ENCODE results near the gene IFNA2. TPM values are rescaled to one million over a fixed set of nuclear protein-coding genes. Genes with fewer than 3 reads are reported as not detected.
A peak's percentile ranks its signal among the peaks of the same experiment; 100 is the strongest.
"Not testable (repeated sequence)": the region's sequence is repeated elsewhere in the genome, so short reads cannot be mapped to it uniquely, and the experiment has no call there.

IFNA2 gene
- total and polyA plus RNA-seq, 3 experiments from 2014 or later: not detected

GRCh38 chr9:21399956-21400355, 14.8 kb upstream of the IFNA2 start:
- H3K36me3 ChIP-seq (ENCODE audit: insufficient read depth, low read length): no peaks in the 10 kb centered on the region
- H3K27ac ChIP-seq (ENCODE audit: low read depth, low read length): no peak overlapping the region
- peaks cover 11% of the 10 kb centered on the region for H3K27me3 ChIP-seq (ENCODE audit: insufficient read depth, low read length, poor library complexity, severe bottlenecking)
- peaks cover 8 to 19% (median 9%) of the 10 kb centered on the region in 3 donors for H3K4me1 Mint-ChIP-seq
- POLR2A ChIA-PET: no interaction called here
- H3K27ac Mint-ChIP-seq: no peak overlapping the region
- H3K4me3 Mint-ChIP-seq: no peak overlapping the region
- H3K36me3 Mint-ChIP-seq: peaks cover 0 to 2% (median 0%) of the 10 kb centered on the region in 3 donors
- no peaks in the 10 kb centered on the region for H3K9me3 Mint-ChIP-seq
- CTCF ChIA-PET: interaction anchor here (1.4 kb wide), 1 partner anchor 76 kb away, joined by 4 read pairs; no protein-coding TSS in a partner anchor
- peaks cover 10% of the 10 kb centered on the region for H3K4me1 ChIP-seq (ENCODE audit: insufficient read depth, low read length)
- H3K27me3 Mint-ChIP-seq: peaks cover 26 to 85% of the 10 kb centered on the region in 2 donors
- DNase-seq: no peak
- H3K9me3 ChIP-seq (ENCODE audit: low read length): no peaks in the 10 kb centered on the region
- H3K4me3 ChIP-seq (ENCODE audit: low read length): no peak overlapping the region

DNA sequence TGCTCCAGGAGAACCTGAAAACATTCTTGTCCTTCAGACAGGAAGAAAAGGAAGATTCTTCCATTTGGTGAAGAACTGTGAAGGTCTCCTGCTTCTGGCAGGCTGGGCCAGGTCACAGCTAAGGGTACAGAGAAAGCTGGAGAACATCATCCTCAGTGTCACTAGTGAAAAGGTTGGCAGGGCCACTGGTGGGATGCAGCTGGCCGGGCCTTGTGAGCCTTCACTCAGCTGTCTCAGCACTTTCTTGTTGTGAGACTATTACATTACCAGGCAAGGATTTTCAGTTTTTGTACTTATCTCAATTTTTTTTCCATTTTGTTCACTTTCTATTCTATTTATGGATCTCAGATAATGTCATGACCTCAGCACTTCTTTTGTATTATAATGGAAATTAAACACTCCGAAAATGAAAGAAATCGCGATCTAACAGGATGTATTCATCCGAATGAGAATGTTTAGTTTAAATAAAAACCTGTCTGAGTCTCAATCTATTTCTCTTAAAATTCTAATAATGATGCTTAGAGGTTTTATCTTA, 13.8 kb upstream of the IFNA2 start:
- Mint-ChIP-seq H3K4me3 (no peak overlapping the region), H3K27ac (no peak overlapping the region), H3K27me3 (peaks cover 30 to 80% of the 10 kb centered on the region in 2 donors), H3K4me1 (peaks cover 8 to 19% (median 9%) of the 10 kb centered on the region in 3 donors), H3K9me3 (no peaks in the 10 kb centered on the region), H3K36me3 (peaks cover 0 to 2% (median 0%) of the 10 kb centered on the region in 3 donors)
- Histone ChIP-seq H3K9me3 (ENCODE audit: low read length) (no peaks in the 10 kb centered on the region), H3K36me3 (ENCODE audit: insufficient read depth, low read length) (no peaks in the 10 kb centered on the region), H3K4me3 (ENCODE audit: low read length) (no peak overlapping the region), H3K4me1 (ENCODE audit: insufficient read depth, low read length) (peaks cover 10% of the 10 kb centered on the region), H3K27me3 (ENCODE audit: insufficient read depth, low read length, poor library complexity, severe bottlenecking) (peaks cover 11% of the 10 kb centered on the region), H3K27ac (ENCODE audit: low read depth, low read length) (no peak overlapping the region)
- DNase-seq: no peak
- POLR2A ChIA-PET: no interaction called here
- CTCF ChIA-PET: interaction anchor here (1.4 to 1.8 kb wide), 2 partner anchors 70 to 75 kb away, joined by 4 read pairs; no protein-coding TSS in a partner anchor

- H3K36me3 Mint-ChIP-seq: peaks cover 0 to 1% (median 0%) of the 10 kb centered on the region in 3 donors
These were observed 10.8 kb upstream of the IFNA2 start for GRCh38 chr9:21395778-21396717.

DNA sequence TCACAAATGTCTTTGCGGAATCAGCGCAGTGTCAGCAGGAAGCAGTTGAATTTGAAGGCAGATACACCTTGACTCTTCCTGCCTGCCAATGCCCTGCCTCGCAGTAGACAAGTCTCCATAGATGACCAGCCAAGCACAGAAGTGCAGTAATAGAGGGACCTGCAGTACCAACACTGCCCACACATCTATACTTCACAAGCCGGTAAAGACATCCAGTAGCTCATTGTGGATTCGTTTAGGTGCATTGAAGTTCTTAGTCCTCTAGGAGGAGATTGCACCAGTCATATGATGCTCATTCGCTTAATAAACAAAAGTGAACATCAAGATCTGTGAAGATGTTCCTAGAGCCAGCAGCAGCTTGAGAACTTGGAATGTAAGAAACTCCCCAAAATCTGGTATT, 7.1 kb upstream of the IFNA2 start:
- POLR2A ChIA-PET: interaction anchor here (0.5 kb wide), 1 partner anchor 770 kb away, joined by 3 read pairs; the partner anchor contains the start of gene MLLT3
- CTCF ChIA-PET: interaction anchor here (1.7 to 1.8 kb wide), 2 partner anchors 13 to 197 kb away, joined by 5 read pairs; no protein-coding TSS in a partner anchor
- H3K9me3 ChIP-seq (ENCODE audit: low read length): no peaks in the 10 kb centered on the region
- H3K36me3 ChIP-seq (ENCODE audit: insufficient read depth, low read length): no peaks in the 10 kb centered on the region
- H3K27me3 ChIP-seq (ENCODE audit: insufficient read depth, low read length, poor library complexity, severe bottlenecking): peaks cover 7% of the 10 kb centered on the region
- H3K4me3 Mint-ChIP-seq: no peak overlapping the region
- H3K4me1 ChIP-seq (ENCODE audit: insufficient read depth, low read length): peaks cover 4% of the 10 kb centered on the region
- H3K4me3 ChIP-seq (ENCODE audit: low read length): no peak overlapping the region
- H3K27me3 Mint-ChIP-seq: peaks cover 15 to 73% of the 10 kb centered on the region in 2 donors
- peaks cover 4 to 9% (median 7%) of the 10 kb centered on the region in 3 donors for H3K4me1 Mint-ChIP-seq
- no peak overlapping the region for H3K27ac Mint-ChIP-seq
- no peaks in the 10 kb centered on the region for H3K9me3 Mint-ChIP-seq
- no peak overlapping the region for H3K27ac ChIP-seq (ENCODE audit: low read depth, low read length)
- peaks cover 0 to 1% (median 0%) of the 10 kb centered on the region in 3 donors for H3K36me3 Mint-ChIP-seq
- DNase-seq: no peak

More at GRCh38 chr9:21395778-21396717, 10.8 kb upstream of the IFNA2 start:
- peaks cover 21 to 75% of the 10 kb centered on the region in 2 donors for H3K27me3 Mint-ChIP-seq
- Histone ChIP-seq H3K36me3 (ENCODE audit: insufficient read depth, low read length) (no peaks in the 10 kb centered on the region), H3K27me3 (ENCODE audit: insufficient read depth, low read length, poor library complexity, severe bottlenecking) (no peaks in the 10 kb centered on the region), H3K4me3 (ENCODE audit: low read length) (peak overlapping the region; percentile 44), H3K9me3 (ENCODE audit: low read length) (no peaks in the 10 kb centered on the region), H3K27ac (ENCODE audit: low read depth, low read length) (no peak overlapping the region), H3K4me1 (ENCODE audit: insufficient read depth, low read length) (peaks cover 4% of the 10 kb centered on the region)
- H3K4me1 Mint-ChIP-seq: peaks cover 4 to 9% (median 7%) of the 10 kb centered on the region in 3 donors
- POLR2A ChIA-PET: interaction anchor here (0.6 to 1.2 kb wide), 3 partner anchors 44 to 77 kb away, joined by 3 to 5 read pairs (median 3); no protein-coding TSS in a partner anchor
- CTCF ChIA-PET: interaction anchor here (0.7 to 2.9 kb wide), 33 partner anchors 9 to 393 kb away, joined by 3 to 31 read pairs (median 5); partner anchors contain the start of genes IFNA14 and KLHL9
- peak overlapping the region; percentile 11 to 76 (median 58) for H3K4me3 Mint-ChIP-seq
- H3K27ac Mint-ChIP-seq: peak overlapping the region in 1 of 8 donors; percentile 40
- DNase-seq: peak; percentile 35 to 71 (median 45)
- no peaks in the 10 kb centered on the region for H3K9me3 Mint-ChIP-seq

DNA sequence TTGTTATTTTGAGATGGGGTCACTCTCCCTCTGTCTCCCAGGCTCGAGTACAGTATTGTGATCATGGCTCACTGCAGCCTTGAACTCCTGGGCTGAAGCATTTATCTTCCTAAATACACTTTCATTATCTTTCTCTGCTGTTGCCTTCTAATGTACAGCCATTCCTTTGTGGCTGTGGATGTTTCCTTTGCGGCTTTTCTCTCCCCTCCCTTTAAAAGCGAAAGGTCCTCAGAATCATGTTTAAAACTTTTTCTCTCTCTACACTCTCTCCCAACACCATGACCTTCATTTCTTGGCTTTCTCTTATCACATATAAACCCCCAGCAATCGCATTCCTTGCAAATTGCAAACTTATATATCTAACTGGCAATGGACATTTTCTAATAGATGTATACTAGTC, 1.6 kb downstream of the IFNA2 start:
- Histone ChIP-seq H3K36me3 (ENCODE audit: insufficient read depth, low read length) (no peaks in the 10 kb centered on the region), H3K4me1 (ENCODE audit: insufficient read depth, low read length) (peaks cover 5% of the 10 kb centered on the region), H3K27ac (ENCODE audit: low read depth, low read length) (no peak overlapping the region), H3K9me3 (ENCODE audit: low read length) (no peaks in the 10 kb centered on the region), H3K27me3 (ENCODE audit: insufficient read depth, low read length, poor library complexity, severe bottlenecking) (no peaks in the 10 kb centered on the region), H3K4me3 (ENCODE audit: low read length) (no peak overlapping the region)
- Mint-ChIP-seq H3K36me3 (no peaks in the 10 kb centered on the region), H3K27ac (no peak overlapping the region), H3K4me1 (peaks cover 6 to 26% (median 19%) of the 10 kb centered on the region in 3 donors), H3K9me3 (no peaks in the 10 kb centered on the region), H3K4me3 (peak overlapping the region in 2 of 7 donors; percentile 3 to 23), H3K27me3 (peaks cover 11 to 65% of the 10 kb centered on the region in 2 donors)
- ChIA-PET POLR2A (no interaction called here), CTCF (no interaction called here)
- DNase-seq: no peak

- Mint-ChIP-seq H3K4me1 (peaks cover 6 to 26% (median 21%) of the 10 kb centered on the region in 3 donors), H3K27ac (peak overlapping the region in 3 of 8 donors; percentile 27 to 51 (median 43)), H3K4me3 (peak overlapping the region in 6 of 7 donors; percentile 4 to 72 (median 30)), H3K27me3 (peaks cover 14 to 61% of the 10 kb centered on the region in 2 donors), H3K36me3 (no peaks in the 10 kb centered on the region), H3K9me3 (peaks cover 0 to 4% (median 0%) of the 10 kb centered on the region in 5 donors)
- Histone ChIP-seq H3K36me3 (ENCODE audit: insufficient read depth, low read length) (no peaks in the 10 kb centered on the region), H3K27me3 (ENCODE audit: insufficient read depth, low read length, poor library complexity, severe bottlenecking) (no peaks in the 10 kb centered on the region), H3K4me1 (ENCODE audit: insufficient read depth, low read length) (peaks cover 5% of the 10 kb centered on the region), H3K9me3 (ENCODE audit: low read length) (no peaks in the 10 kb centered on the region), H3K27ac (ENCODE audit: low read depth, low read length) (no peak overlapping the region), H3K4me3 (ENCODE audit: low read length) (no peak overlapping the region)
- peak in 1 of 5 donors; percentile 44 for DNase-seq
- ChIA-PET POLR2A (no interaction called here), CTCF (interaction anchor here (1.3 to 5.0 kb wide), 2 partner anchors 14 to 146 kb away, joined by 3 to 19 read pairs; no protein-coding TSS in a partner anchor)
These were observed 3.5 kb downstream of the IFNA2 start for GRCh38 chr9:21381448-21382339.

DNA sequence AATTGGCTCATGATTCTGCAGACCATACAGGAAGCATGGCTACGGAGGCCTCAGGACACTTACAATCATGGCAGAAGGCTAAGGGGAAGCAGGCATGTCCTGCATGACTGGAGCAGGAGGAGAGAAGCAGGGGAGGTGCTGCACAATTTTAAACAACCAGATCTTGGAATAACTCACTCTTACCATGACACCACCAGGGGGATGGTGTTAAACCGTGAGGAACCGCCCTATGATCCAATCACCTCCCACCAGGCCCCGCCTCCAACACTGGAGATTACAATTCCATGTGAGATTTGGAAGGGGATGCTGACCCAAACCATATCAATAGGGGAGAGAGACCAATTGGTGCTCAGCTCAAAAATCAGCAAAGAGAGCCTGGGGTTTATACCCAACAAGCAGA, 13.7 kb downstream of the IFNA2 start:
- H3K4me3 ChIP-seq (ENCODE audit: low read length); H3K36me3 Mint-ChIP-seq; H3K4me3 Mint-ChIP-seq; H3K9me3 ChIP-seq (ENCODE audit: low read length); DNase-seq; H3K27ac Mint-ChIP-seq; H3K4me1 Mint-ChIP-seq; H3K27me3 ChIP-seq (ENCODE audit: insufficient read depth, low read length, poor library complexity, severe bottlenecking); H3K9me3 Mint-ChIP-seq; H3K27ac ChIP-seq (ENCODE audit: low read depth, low read length); CTCF ChIA-PET; POLR2A ChIA-PET; H3K36me3 ChIP-seq (ENCODE audit: insufficient read depth, low read length); H3K4me1 ChIP-seq (ENCODE audit: insufficient read depth, low read length): not testable (repeated sequence)
- peaks cover 2 to 34% of the 10 kb centered on the region in 2 donors for H3K27me3 Mint-ChIP-seq

Measured in CD8-positive, alpha-beta memory T cell (primary cell).